Endodermal cell (in vitro differentiated cells): ENCODE measurements around the gene UGT1A4. TPM values are rescaled to one million over a fixed set of nuclear protein-coding genes. Genes with fewer than 3 reads are reported as not detected.

ENCODE experiments used
- DNase-seq: peaks from one replicate; pipeline ENCODE4 v3.0.0-alpha.2; 2017
- H3K27ac ChIP-seq: 2 replicates; pipeline ENCODE4 v1.5.1; 2013; ENCODE audit warnings: mild to moderate bottlenecking, low read depth, low read length, moderate library complexity
- H3K27me3 ChIP-seq: 2 replicates; pipeline ENCODE4 v1.6.1; 2013; ENCODE audit warnings: mild to moderate bottlenecking, low read length, moderate library complexity; ENCODE audit not compliant: insufficient read depth, control insufficient read depth, poor library complexity, severe bottlenecking
- H3K36me3 ChIP-seq: 2 replicates; pipeline ENCODE4 v1.7.0; 2013; ENCODE audit warnings: mild to moderate bottlenecking, low read length, moderate library complexity; ENCODE audit not compliant: control insufficient read depth, insufficient read depth
- H3K4me1 ChIP-seq: one replicate; pipeline ENCODE4 v1.7.0; 2013; ENCODE audit warnings: low read length; ENCODE audit not compliant: control insufficient read depth, insufficient read depth
- H3K4me3 ChIP-seq: 2 replicates; pipeline ENCODE4 v1.5.1; 2013; ENCODE audit warnings: mild to moderate bottlenecking, low read length, moderate library complexity
- H3K9ac ChIP-seq: 2 replicates; pipeline ENCODE4 v1.6.1; 2013; ENCODE audit warnings: mild to moderate bottlenecking, low read length, moderate library complexity; ENCODE audit not compliant: poor library complexity, severe bottlenecking; ENCODE audit errors: extremely low read depth
- H3K9me3 ChIP-seq: 2 replicates; pipeline ENCODE4 v1.6.1; 2013; ENCODE audit warnings: mild to moderate bottlenecking, low read length, moderate library complexity; ENCODE audit not compliant: control insufficient read depth
- H3K27ac Mint-ChIP-seq: 2 replicates; pipeline ENCODE4 v1.8.0; 2020; ENCODE audit warnings: mixed read lengths
- H3K27me3 Mint-ChIP-seq: 2 replicates; pipeline ENCODE4 v1.8.0; 2021; ENCODE audit warnings: mild to moderate bottlenecking, mixed read lengths; ENCODE audit not compliant: insufficient read depth
- H3K36me3 Mint-ChIP-seq: 2 replicates; pipeline ENCODE4 v1.8.0; 2020; ENCODE audit warnings: low read depth, mixed read lengths
- H3K4me1 Mint-ChIP-seq: 2 replicates; pipeline ENCODE4 v1.8.0; 2020; ENCODE audit warnings: mixed read lengths
- H3K4me3 Mint-ChIP-seq: 2 replicates; pipeline ENCODE4 v1.8.0; 2020; ENCODE audit warnings: mild to moderate bottlenecking, moderate library complexity, mixed read lengths
- H3K9me3 Mint-ChIP-seq: 2 replicates; pipeline ENCODE4 v1.8.0; 2020; ENCODE audit warnings: mild to moderate bottlenecking, mixed read lengths
- CTCF ChIP-seq: fragments of 200-600 bp; sonication (generic); conservative IDR thresholded peaks from 2 replicates; pipeline ENCODE4 v1.5.0; 2021; ENCODE audit warnings: antibody characterized with exemption, mild to moderate bottlenecking
- WGBS, 2 experiments: methylation state at CpG; one replicate each; pipeline versions ENCODE4 v1.1.5 to v1.1.7; 2013; ENCODE audit warnings: missing lambda C conversion rate in 2 of 2, mixed read lengths in 1 of 2; ENCODE audit not compliant: insufficient coverage in 1 of 2, insufficient read length in 1 of 2; 5-methylcytosine and 5-hydroxymethylcytosine counted together
- total RNA-seq, 2 donors: library from RNA; stranded (reverse); fragmentation: NEBNext Ultra II Directional in 1 of 2; extraction: Animal tissue kit (Norgen Biotek cat#: 25700) in 1 of 2; gene quantifications; 2 replicates in 1 of 2; 3 replicates in 1 of 2; pipeline ENCODE4 v1.2.1, GENCODE V29; 2021

Gene UGT1A4
- total RNA-seq, 2 donors from 2014 or later: not detected

DNA sequence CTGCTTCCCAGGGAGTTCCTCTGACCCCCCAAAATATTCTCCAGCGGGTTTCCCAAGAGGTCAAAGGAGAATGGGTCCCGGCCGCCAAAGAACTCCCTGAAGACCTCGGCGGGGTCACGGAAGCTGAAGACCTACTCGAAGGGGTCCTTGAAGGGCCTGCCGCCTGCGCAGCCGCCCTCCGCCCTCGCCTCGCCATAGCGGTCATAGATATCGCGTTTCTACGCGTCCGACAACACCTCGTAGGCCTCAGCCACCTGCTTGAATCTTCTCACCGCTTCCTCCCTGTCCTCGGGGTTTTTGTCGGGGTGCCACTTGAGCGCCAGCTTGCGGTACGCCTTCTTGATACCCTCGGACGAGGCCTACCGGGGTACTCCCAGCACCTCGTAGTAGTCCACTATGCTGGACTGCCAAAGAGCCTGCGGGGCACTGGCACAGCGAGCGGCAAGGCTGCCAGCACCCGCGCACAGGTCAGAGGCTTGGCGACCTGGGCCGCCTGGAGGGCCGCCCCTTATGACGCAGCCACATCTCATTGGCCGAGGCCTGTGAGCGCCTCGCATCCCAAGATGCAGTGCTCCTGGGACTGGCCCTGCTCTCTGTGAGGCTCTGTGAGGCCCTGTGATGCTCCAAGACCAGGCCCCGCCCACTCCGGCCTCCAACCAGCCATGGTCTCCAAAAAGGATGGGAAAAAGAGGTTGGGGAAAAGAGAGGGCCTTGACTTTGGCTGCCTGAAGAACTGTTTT, 36.5 kb downstream of the UGT1A4 start:
- Histone ChIP-seq H3K4me3 (no peak overlapping the region), H3K9me3 (peaks cover 15% of the 10 kb centered on the region), H3K27me3 (no peaks in the 10 kb centered on the region), H3K27ac (no peak overlapping the region), H3K36me3 (no peaks in the 10 kb centered on the region), H3K9ac (no peak overlapping the region), H3K4me1 (no peaks in the 10 kb centered on the region)
- DNase-seq: no peak
- Mint-ChIP-seq H3K4me3 (no peak overlapping the region), H3K9me3 (peaks cover 27% of the 10 kb centered on the region), H3K27ac (no peak overlapping the region), H3K27me3 (peaks cover 7% of the 10 kb centered on the region), H3K4me1 (no peaks in the 10 kb centered on the region), H3K36me3 (no peaks in the 10 kb centered on the region)
- TF ChIP-seq CTCF: no peak
- 95 to 96% methylated on average over 29 to 42 of the region's 44 CpGs for WGBS, 2 experiments

- WGBS, 2 experiments: 60 to 94% methylated on average over 1 to 7 of the region's 7 CpGs
- no peak overlapping the region for H3K27ac Mint-ChIP-seq
- no peak overlapping the region for H3K27ac ChIP-seq
- no peaks in the 10 kb centered on the region for H3K4me1 ChIP-seq
- no peaks in the 10 kb centered on the region for H3K27me3 ChIP-seq
- H3K9me3 Mint-ChIP-seq: peaks cover 13% of the 10 kb centered on the region
- no peaks in the 10 kb centered on the region for H3K36me3 Mint-ChIP-seq
- no peak overlapping the region for H3K9ac ChIP-seq
- H3K36me3 ChIP-seq: no peaks in the 10 kb centered on the region
- no peak overlapping the region for H3K4me3 Mint-ChIP-seq
- no peak for TF ChIP-seq CTCF
- DNase-seq: no peak
- peaks cover under 1% of the 10 kb centered on the region for H3K9me3 ChIP-seq
- no peaks in the 10 kb centered on the region for H3K4me1 Mint-ChIP-seq
- H3K27me3 Mint-ChIP-seq: peaks cover 6% of the 10 kb centered on the region
- no peak overlapping the region for H3K4me3 ChIP-seq
These were observed 38.0 kb downstream of the UGT1A4 start for GRCh38 chr2:233756429-233757081.

DNA sequence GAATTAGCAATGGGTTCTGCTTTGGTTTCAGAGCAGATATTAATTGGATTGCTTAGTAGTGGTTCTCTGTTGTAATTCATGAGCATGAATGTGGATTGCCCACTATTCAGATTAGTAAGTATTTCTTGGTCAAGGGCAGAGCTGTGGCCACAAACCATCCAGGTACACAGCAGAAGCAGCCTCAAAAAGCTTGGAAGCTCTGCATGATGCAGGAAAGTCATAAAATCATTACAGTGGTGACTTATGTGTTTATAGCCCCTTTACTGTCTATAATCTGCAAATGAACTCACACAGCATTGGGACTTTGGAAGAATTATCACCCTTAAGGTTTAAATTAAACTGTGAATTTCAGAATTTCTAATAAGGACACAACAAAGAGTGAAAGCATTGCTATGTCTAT, 39.6 kb downstream of the UGT1A4 start:
- Histone ChIP-seq H3K36me3 (no peaks in the 10 kb centered on the region), H3K4me1 (no peaks in the 10 kb centered on the region), H3K27me3 (peaks cover under 1% of the 10 kb centered on the region), H3K4me3 (no peak overlapping the region), H3K9ac (no peak overlapping the region), H3K27ac (no peak overlapping the region), H3K9me3 (no peaks in the 10 kb centered on the region)
- no peak for TF ChIP-seq CTCF
- H3K9me3 Mint-ChIP-seq: no peaks in the 10 kb centered on the region
- H3K27ac Mint-ChIP-seq: no peak overlapping the region
- no peaks in the 10 kb centered on the region for H3K4me1 Mint-ChIP-seq
- no peaks in the 10 kb centered on the region for H3K36me3 Mint-ChIP-seq
- no peak overlapping the region for H3K4me3 Mint-ChIP-seq
- no peak for DNase-seq
- peaks cover 4% of the 10 kb centered on the region for H3K27me3 Mint-ChIP-seq
